HG03460 (cell line): ENCODE measurements around the gene USPL1.
"Not testable (repeated sequence)": the region's sequence is repeated elsewhere in the genome, so short reads cannot be mapped to it uniquely, and the experiment has no call there.

Experiments
- ATAC-seq: cut with Tn5 transposase; IDR thresholded peaks from one replicate; pipeline ENCODE4 v1.9.1; 2021; ENCODE audit not compliant: unreplicated experiment

The USPL1 gene

GRCh38 chr13:30615866-30616541 is 1.7 kb upstream of the USPL1 start:
- ATAC-seq = no peak

- peak; percentile 22 for ATAC-seq
Observed at GRCh38 chr13:30616927-30617314, 799 bp upstream of the USPL1 start.

DNA sequence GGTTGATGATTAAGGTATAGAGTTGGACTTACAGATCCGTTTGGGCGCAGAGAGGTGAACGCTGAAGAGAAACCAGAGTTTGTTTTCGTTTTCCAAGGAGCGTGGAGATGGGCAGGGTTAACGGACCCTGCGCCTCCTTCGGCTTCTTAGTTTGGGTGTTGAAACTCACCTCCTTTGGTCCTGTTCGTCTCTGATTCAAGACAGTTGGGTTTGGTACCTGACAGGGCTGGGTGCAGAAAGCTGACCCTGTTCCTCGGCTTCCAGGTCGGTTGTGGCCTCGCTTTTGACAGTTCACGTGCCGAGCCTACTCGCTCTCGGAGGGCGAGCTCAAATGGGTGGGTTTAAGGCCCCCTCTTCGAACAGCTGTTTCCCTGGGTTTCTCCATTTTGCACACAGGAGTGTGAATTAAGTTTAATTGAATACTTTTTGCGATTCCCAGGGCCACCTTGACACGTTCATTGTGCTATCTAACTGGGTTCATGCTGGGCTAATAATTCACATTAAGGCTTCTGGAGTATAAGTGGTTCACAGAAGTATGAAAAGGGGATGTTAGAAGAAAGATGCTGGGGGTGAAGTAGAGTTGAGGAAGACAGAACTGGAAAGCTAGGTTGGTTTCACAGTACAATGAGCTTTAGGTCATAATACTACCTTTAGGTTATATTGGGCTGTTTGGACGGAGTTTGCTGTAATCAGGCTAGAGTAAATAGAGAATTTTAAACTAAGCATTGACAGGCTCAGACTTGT is 638 bp downstream of the USPL1 start:
- ATAC-seq = no peak

- no peak for ATAC-seq
Observed at GRCh38 chr13:30618930-30619279, 1.2 kb downstream of the USPL1 start.

DNA sequence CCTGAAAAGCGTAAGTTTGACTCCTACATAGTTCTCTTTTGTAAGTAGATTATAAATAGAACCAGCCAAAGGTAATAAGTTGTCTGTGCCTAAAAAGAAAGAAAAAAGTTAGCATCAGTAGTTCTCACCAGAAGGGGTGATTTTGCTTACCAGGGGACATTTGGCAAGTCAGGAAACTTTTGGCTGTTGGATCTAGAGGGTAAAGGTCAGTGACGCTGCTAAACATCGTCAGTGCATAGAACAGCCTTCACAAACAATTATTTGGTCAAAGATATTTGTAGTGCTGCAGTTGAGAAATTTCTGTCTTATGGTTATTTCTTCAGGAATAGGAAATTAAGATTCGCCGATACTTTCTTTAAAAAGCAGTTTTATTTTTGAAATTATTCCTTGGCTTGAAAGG is 2.0 kb downstream of the USPL1 start:
- no peak for ATAC-seq

DNA sequence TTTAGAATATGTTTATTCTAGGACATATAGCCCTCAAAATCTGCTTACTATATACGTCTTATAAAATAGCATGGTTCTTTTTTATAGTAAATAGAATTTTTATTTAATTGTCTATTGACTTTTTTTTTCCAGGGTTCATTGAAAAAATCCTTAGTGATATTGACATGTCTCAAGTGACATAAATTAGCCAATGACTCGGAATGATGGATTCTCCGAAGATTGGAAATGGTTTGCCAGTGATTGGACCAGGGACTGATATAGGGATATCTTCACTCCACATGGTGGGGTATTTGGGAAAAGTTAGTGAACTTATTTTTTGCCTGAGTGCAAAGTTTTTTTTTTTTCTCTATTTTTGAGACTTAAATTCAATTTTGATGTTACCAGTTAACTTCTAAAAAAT is 3.2 kb downstream of the USPL1 start:
- no peak for ATAC-seq

- ATAC-seq = no peak
Observed at GRCh38 chr13:30622551-30622950, 4.8 kb downstream of the USPL1 start.

- no peak for ATAC-seq
Observed at GRCh38 chr13:30623392-30623791, 5.7 kb downstream of the USPL1 start.

- no peak for ATAC-seq
Observed at GRCh38 chr13:30624630-30625029, 6.9 kb downstream of the USPL1 start.

- ATAC-seq = no peak
Observed at GRCh38 chr13:30629527-30629926, 11.8 kb downstream of the USPL1 start.

DNA sequence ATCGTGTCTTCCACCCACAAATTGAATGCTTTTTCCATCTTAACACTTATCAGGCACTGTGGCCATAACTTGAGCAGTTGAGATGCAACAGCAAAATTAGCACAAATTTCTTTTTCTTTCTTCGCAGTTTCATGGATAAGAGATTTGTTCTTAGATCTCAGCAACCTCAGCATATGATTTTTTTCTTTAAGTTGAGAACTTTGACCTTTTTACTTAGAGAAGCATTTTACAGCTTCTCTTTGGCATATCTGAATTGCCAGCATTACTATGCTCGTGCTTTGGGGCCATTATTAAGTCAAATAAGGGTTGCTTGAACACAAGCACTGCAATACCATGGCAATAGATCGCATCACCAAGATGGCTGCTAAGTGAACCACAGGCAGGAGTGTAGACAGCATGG is 16.1 kb downstream of the USPL1 start:
- no peak for ATAC-seq

- ATAC-seq = no peak
Observed at GRCh38 chr13:30634838-30635237, 17.1 kb downstream of the USPL1 start.

DNA sequence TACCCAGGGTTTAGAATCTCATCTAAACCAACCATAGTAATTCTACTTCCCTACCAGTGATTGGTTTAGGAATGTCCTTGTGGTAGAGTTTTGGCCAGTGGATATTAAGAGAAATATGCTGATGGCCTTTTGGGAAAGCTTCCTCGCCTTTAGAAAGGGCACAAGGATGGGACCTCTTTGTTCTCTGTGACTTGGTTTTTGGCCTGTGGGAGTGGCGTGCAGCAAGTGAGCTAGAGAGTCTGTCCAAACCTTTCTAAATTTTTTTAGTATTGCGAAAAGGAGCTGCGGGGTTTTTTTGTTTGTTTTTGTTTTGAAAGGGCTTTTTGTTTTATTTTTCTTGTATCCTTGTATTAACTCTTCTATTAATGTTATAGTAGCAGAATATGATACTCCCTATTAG is 20.6 kb downstream of the USPL1 start:
- no peak for ATAC-seq

- ATAC-seq = no peak
Observed at GRCh38 chr13:30639671-30640070, 22.0 kb downstream of the USPL1 start.

DNA sequence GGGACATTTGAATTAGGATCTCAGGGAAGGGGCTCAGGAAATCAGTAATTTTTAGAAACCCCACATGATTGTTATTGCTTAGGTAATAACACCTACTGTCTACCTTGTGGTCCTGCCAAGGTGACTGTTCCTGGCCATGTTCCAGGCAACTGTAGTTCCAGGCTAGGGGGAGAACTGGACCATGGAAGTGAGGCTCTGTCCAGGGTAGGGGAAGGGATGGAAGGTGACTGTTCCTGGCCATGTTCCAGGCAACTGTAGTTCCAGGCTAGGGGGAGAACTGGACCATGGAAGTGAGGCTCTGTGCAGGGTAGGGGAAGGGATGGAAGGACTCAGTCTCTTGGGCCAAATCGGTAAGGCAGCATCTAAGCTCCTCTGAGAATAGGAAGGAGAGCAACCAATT is 23.5 kb downstream of the USPL1 start:
- not testable (repeated sequence) for ATAC-seq

- no peak for ATAC-seq
Observed at GRCh38 chr13:30645629-30646028, 27.9 kb downstream of the USPL1 start.

GRCh38 chr13:30647420-30647819 is 29.7 kb downstream of the USPL1 start:
- ATAC-seq = no peak

GRCh38 chr13:30647824-30648521 is 30.3 kb downstream of the USPL1 start:
- ATAC-seq = no peak

- no peak for ATAC-seq
Observed at GRCh38 chr13:30648522-30649012, 30.8 kb downstream of the USPL1 start.

- not testable (repeated sequence) for ATAC-seq
Observed at GRCh38 chr13:30651648-30652047, 33.9 kb downstream of the USPL1 start.

GRCh38 chr13:30652746-30653386 is 35.1 kb downstream of the USPL1 start:
- no peak for ATAC-seq

- peak; percentile 71 for ATAC-seq
Observed at GRCh38 chr13:30654430-30654829, 36.7 kb downstream of the USPL1 start.
